Dedifferentiated amniotic fluid mesenchymal stem cell (primary cell): Measurements from ENCODE around the gene OR8B12.
"Not testable (repeated sequence)": the region's sequence is repeated elsewhere in the genome, so short reads cannot be mapped to it uniquely, and the experiment has no call there.

Experiments
- DNase-seq: peaks from one replicate; pipeline ENCODE4 v3.0.0-alpha.2; 2016; ENCODE audit errors: extremely low spot score

The OR8B12 gene

DNA sequence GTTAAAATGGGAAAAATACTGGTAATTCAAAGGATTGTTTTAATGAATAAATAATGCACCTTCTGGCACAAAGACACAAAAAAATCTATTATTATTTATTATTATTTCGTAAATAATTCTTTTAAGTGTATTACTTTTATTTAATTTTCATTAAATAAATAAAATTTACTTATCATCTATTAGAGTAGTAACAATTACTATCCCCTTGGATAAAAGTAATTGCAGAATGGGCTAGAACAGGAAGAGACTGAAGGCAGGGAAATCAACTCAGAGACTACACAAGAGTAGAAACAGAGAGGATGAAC is 23.0 kb downstream of the OR8B12 start:
- no peak for DNase-seq

DNA sequence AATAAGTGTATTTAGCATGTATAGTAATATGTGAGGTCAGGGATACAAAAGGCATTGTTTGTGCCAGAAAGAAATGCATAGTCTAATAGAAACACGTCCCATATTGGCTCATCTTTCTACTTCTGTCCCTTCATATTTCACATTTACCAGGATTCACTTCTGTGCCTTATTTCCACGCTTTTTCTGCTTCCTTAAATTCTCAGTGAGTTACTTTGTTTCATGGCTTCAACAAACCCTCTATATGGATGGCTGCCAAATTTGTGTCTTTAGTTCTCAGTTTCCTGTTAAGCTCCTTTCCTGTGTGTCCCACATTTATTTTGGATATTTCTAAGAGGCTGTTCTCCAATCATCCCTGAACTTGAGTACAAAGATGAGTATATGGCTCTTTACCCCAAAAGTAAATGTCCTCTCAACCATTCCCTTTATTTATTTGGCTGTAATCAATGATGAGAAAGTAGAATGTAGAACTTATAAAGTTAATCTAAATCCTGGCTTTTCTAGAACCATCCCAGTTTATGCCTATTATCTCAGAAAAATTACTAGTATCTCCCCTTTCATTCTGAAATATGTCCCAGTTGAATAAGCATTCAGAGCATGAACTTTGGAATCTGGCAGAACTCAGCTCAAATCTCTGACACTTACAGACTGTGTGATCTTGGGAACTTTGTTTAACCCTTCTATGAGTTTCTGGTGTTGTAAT is 23.5 kb downstream of the OR8B12 start:
- no peak for DNase-seq

DNA sequence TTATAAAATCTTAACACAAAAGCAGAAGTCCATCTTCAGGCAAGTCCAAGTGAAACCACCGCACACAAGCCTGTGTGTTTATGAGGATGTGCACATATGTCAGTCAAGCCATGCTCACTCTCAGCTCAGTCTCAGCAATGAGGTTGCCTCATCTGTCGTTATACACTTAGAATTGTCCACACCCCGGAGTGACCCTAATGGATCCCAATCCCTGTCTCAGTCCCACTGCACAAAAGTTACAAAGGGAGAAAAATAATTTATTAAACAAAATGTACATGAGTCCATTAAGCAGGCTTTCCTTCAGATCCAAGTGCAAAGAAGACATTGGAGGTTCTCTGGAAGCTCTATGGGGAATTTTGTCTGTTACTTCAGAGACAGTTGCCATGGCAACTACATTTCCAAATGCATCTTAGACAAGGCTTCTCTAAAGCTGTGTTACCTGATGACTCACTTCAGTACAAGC is 24.4 kb downstream of the OR8B12 start:
- no peak for DNase-seq

DNA sequence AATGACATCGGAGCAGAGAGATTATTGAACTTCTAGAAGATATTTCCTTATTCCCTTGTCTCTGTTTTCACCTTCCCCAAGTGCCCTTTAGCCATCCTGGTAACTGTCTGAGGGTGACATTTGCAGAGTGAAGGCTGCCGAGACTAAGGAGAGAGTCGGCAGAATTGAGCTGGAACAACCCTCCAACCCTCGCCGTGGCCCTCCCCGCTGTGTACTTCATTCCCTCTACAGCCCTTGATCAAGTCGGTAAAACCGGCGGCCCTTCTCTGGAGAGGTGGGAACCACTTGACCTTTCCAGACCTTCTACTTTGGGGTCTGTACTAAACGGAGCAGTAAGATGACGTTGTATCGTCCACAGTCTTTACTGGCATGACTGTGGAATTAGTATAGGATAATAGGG is 26.1 kb downstream of the OR8B12 start:
- DNase-seq, result no peak

DNA sequence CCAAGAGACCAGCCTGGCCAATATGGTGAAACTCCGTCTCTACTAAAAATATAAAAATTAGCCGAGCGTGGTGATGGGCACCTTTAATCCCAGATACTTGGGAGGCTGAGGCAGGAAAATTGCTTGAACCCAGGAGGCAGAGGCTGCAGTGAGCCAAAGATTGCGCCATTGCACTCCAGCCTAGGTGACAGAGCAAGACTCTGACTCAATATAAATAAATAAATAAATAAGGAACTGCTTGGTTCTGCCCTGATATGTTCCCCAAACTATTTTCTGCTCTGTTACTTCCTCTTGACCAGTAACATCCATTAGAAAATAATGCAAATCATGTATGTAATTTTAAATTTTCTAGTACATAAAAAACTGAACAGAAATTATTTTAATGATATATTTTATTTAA is 28.8 kb downstream of the OR8B12 start:
- not testable (repeated sequence) for DNase-seq

DNA sequence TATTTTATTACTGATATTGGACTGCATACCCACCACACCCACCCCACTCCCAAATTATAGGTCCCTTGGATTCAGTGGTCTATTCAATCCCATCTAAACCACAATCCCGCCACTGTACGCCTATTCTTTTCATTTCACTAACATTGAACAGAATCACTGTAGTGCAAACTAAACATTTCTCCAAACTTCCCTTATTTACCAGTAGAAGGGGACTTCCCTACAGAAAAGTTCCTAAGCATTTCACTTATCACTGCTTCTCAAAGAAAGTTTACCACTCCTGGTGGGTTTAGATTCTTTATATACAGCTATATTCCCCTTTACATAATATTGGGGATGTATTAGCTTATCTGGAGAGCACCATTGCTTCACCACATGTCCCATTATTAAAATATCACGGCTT is 29.3 kb downstream of the OR8B12 start:
- no peak for DNase-seq

DNA sequence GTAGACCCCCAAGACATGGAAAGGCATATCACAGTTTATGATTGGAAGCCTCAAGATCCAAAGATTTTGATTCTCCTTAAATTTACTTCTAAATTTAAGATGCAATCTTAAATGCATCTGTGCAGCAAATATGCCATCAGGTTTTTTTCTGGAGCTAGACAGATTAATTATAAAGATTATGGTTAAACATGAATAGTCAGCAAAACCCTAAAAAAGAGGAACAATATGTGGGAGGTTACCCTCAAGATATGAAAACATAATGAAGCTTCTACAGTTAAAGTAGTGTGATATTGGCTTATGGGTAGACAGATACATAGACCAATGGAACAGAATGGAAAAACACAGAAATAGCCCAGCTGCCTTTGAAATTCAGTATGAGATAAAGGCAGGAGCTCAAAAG is 31.7 kb downstream of the OR8B12 start:
- DNase-seq, result no peak

DNA sequence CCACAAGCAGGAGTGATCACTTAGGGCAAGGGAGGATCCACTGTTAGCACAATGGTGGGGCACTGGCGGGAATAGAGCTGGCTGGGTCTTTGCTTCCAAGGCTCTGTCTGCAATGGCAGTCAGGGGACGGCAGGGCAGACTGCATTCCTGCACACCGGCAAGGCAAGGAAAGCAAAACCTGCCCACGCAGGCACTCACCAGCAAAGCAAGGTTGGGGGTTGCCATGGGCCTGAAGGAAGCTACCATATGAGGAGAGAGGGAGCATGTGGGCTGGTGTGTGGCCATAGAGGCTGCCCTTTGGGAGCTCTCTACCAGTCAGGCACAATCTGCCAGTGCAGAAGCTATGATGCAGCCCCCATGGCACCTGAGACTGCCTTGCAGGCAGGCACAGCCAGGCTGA is 33.2 kb downstream of the OR8B12 start:
- DNase-seq, result no peak

DNA sequence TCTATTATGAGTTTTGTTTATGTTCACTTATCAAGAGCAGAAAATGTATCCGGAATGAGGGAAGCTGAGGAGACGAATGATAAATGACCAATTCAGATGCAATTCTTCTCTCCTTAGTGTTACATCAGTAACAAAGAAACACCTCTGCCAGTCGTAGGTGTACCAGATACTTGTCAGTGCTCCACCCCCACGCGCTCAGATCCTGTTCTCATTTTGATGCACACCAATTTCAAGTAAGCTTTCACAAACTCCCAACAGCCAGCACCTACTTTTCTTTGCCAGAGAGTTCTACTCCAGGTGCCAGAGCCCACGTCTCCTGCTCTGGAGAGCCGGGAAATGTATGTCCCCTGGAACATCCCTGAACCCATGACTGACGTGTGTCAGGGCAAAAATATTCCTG is 43.7 kb downstream of the OR8B12 start:
- no peak for DNase-seq

DNA sequence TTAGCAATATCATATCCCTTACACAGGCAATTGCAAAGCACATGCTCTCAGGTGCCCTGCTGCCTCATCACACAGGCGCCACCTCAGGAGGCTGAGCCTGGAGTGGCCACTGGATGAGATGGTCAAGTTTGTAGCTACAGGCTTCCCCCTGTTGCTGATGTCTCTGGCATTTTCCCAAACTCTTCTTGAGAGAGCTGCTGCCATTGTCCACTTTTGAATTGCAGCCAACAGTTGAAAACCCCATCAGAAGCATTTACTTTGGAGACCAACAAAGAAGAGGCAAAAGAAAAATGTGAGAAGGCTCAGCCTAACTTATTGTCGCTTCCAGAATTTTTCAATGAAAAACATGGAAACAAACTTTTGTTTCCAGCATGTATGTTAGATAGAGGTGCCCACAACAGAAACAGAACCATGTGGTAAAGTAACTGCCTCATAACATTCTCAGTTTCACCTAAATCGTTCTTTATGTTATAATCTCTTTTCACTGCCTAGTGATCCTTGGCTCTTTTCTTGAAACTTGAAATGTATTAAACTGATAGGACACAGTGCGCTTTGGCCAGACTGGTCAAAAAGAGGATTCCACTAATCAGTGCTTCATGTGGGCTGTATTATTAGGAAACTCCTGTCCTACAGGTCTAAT is 50.3 kb downstream of the OR8B12 start:
- DNase-seq, result no peak
